Ishikawa (cell line): Measurements from ENCODE around the gene SH3TC2.

Experiments used
- CEBPB ChIP-seq: IDR thresholded peaks from 2 replicates; pipeline ENCODE4 v1.6.1; 2012
- CREB1 ChIP-seq: IDR thresholded peaks from 2 replicates; pipeline ENCODE4 v1.6.1; 2012; ENCODE audit warnings: low read depth
- EGR1 ChIP-seq: IDR thresholded peaks from 2 replicates; pipeline ENCODE4 v1.6.1; 2012
- EP300 ChIP-seq: IDR thresholded peaks from 2 replicates; pipeline ENCODE4 v1.6.1; 2012; ENCODE audit warnings: borderline replicate concordance
- FOXM1 ChIP-seq: IDR thresholded peaks from 2 replicates; pipeline ENCODE4 v1.6.1; 2012; ENCODE audit warnings: low read depth, borderline replicate concordance
- NFIC ChIP-seq: IDR thresholded peaks from 2 replicates; pipeline ENCODE4 v1.6.1; 2012
- RAD21 ChIP-seq: IDR thresholded peaks from 2 replicates; pipeline ENCODE4 v1.6.1; 2012; ENCODE audit warnings: low read depth
- REST ChIP-seq: IDR thresholded peaks from 2 replicates; pipeline ENCODE4 v1.6.1; 2012; ENCODE audit warnings: low read depth, mild to moderate bottlenecking
- TAF1 ChIP-seq: IDR thresholded peaks from 2 replicates; pipeline ENCODE4 v1.6.1; 2012; ENCODE audit warnings: low read depth, mild to moderate bottlenecking
- TCF12 ChIP-seq: IDR thresholded peaks from 2 replicates; pipeline ENCODE4 v1.6.1; 2012; ENCODE audit warnings: low read depth
- TEAD4 ChIP-seq: IDR thresholded peaks from 2 replicates; pipeline ENCODE4 v1.6.1; 2012
- YY1 ChIP-seq: IDR thresholded peaks from 2 replicates; pipeline ENCODE4 v1.6.1; 2012; ENCODE audit warnings: low read depth
- ZBTB7A ChIP-seq: IDR thresholded peaks from 2 replicates; pipeline ENCODE4 v1.6.1; 2012; ENCODE audit warnings: low read depth
- TF ChIP-seq, protein P1 (sequence below): IDR thresholded peaks from 2 replicates; pipeline ENCODE4 v1.6.1; 2012
- TF ChIP-seq, protein P2 (sequence below): IDR thresholded peaks from 2 replicates; pipeline ENCODE4 v1.6.1; 2012

Gene SH3TC2

DNA sequence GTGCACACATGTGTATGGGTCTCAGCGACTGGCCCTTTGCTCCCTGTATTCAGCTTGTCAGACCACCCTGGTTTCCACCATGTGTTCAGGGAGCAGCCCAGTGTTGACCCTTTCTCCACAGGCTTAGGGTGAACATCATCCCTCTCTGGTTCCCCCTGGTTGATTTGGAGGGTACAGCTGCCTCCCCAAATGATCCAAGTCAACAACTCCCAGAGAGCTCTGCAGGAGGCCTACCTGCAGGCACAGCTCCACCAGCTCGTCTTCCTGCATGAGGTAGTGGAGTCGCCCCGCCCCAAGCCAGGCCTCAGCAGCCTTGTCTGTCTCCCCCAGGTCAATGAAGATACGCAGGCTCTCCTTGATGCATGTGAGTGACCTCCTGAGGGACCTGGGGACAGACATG lies 50.5 kb downstream of the SH3TC2 start:
- no peak for TF ChIP-seq EP300
- TF ChIP-seq RAD21: no peak
- TF ChIP-seq NFIC: no peak
- no peak for TF ChIP-seq TCF12
- TF ChIP-seq REST: no peak
- no peak for TF ChIP-seq YY1

DNA sequence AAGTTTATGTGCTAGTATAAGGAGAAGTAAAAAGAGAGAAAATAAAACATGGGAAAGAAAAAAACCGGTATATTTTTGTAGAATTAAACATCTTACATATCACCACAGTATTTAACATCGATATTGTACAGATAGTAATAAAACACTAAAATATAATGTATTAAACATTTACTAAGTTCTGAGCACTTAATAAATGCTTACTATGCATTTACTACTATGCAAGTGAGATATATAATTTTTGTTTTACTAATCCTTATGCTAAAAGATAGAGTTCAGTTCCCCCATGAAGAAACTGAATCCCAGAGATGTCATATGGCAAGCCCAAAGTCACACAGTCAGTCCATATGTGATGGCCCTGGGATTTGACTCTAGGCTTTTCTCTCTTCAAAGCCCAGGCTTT lies 51.1 kb downstream of the SH3TC2 start:
- TF ChIP-seq FOXM1 (no peak), CREB1 (no peak), YY1 (no peak), TCF12 (no peak), NFIC (no peak), EGR1 (no peak), TAF1 (no peak), TEAD4 (no peak), EP300 (no peak), ZBTB7A (no peak)
- TF ChIP-seq, protein P1, sequence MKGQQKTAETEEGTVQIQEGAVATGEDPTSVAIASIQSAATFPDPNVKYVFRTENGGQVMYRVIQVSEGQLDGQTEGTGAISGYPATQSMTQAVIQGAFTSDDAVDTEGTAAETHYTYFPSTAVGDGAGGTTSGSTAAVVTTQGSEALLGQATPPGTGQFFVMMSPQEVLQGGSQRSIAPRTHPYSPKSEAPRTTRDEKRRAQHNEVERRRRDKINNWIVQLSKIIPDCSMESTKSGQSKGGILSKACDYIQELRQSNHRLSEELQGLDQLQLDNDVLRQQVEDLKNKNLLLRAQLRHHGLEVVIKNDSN: no peak

- TF ChIP-seq ZBTB7A (no peak), NFIC (no peak), REST (no peak), YY1 (no peak), EP300 (no peak), TAF1 (no peak)
- TF ChIP-seq, protein P1: no peak
Measured at GRCh38 chr5:149011084-149011483, 51.8 kb downstream of the SH3TC2 start.

DNA sequence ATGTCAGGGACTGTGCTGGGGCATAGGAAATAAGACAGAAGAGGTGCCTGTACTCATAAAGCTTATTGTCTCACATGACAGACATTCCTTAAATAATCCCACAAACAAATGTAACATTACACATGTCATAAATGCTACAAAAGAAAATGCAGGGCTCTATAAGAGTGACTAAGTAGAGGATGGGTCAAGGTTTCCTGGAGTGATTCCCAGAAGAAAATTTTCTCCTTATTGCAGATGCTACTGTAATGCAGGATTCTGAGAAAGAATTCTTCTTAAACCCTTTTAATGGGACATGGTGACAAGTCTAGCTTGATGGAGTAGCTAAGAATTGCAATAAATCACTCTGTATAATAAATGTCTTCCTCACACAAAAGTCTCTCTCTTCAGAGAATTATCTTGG lies 55.7 kb downstream of the SH3TC2 start:
- TF ChIP-seq YY1 (no peak), TCF12 (no peak), EGR1 (no peak), FOXM1 (no peak), REST (no peak), TEAD4 (no peak), TAF1 (no peak), RAD21 (no peak), CREB1 (no peak), ZBTB7A (no peak), CEBPB (no peak), NFIC (no peak), EP300 (no peak)
- TF ChIP-seq, protein P2, sequence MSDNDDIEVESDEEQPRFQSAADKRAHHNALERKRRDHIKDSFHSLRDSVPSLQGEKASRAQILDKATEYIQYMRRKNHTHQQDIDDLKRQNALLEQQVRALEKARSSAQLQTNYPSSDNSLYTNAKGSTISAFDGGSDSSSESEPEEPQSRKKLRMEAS: no peak
- TF ChIP-seq, protein P1: no peak

- TF ChIP-seq, protein P1: no peak
- TF ChIP-seq EGR1: no peak
- TF ChIP-seq EP300: no peak
- TF ChIP-seq TAF1: no peak
- TF ChIP-seq TEAD4: no peak
- TF ChIP-seq FOXM1: no peak
- no peak for TF ChIP-seq REST
- TF ChIP-seq, protein P2: no peak
- no peak for TF ChIP-seq TCF12
- TF ChIP-seq ZBTB7A: no peak
- TF ChIP-seq YY1: no peak
- no peak for TF ChIP-seq NFIC
Measured at GRCh38 chr5:149006426-149006825, 56.4 kb downstream of the SH3TC2 start.
